ENCODE results near the gene TAB3.

Gene TAB3

DNA sequence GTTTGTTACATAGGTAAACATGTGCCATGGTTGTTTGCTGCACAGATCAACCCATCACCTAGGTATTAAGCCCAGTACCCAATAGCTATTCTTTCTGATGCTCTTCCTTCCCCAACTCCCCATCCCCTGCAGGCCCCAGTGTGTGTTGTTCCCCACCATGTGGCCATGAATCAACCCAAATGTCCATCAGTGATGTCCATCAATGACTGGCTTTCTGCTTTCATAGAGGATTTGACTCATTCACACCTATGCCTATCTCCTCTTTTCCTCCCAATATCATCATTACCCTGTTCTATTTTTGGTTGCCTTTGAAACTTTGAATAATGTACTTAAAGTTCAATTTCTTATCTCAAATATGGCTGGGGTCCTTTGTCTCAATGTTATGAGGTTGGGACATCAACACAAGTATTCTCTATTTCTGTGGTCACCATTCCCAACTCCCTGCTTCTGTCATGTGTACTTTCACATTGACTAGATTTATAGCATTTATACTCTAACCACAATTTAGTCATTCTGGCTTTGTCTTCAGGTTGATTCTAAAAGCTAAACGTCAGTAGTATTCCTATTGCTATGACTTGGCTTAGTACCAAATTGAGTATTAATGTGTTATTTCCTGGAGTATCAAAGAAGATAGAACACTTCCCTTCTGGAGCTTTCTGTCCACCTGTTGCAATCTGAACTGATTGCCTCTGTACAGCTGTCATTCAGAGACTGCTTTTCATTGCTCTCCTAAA lies 107.2 kb downstream of the TAB3 start:
- no peak overlapping the region for H3K4me3 ChIP-seq (ENCODE audit: low read length)
- TF ChIP-seq, protein P1, sequence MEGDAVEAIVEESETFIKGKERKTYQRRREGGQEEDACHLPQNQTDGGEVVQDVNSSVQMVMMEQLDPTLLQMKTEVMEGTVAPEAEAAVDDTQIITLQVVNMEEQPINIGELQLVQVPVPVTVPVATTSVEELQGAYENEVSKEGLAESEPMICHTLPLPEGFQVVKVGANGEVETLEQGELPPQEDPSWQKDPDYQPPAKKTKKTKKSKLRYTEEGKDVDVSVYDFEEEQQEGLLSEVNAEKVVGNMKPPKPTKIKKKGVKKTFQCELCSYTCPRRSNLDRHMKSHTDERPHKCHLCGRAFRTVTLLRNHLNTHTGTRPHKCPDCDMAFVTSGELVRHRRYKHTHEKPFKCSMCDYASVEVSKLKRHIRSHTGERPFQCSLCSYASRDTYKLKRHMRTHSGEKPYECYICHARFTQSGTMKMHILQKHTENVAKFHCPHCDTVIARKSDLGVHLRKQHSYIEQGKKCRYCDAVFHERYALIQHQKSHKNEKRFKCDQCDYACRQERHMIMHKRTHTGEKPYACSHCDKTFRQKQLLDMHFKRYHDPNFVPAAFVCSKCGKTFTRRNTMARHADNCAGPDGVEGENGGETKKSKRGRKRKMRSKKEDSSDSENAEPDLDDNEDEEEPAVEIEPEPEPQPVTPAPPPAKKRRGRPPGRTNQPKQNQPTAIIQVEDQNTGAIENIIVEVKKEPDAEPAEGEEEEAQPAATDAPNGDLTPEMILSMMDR (conservative IDR thresholded peaks at IDR 0.05; ENCODE audit: low read depth, low read length): no peak
- DNase-seq (ENCODE audit: low read depth): no peak

DNA sequence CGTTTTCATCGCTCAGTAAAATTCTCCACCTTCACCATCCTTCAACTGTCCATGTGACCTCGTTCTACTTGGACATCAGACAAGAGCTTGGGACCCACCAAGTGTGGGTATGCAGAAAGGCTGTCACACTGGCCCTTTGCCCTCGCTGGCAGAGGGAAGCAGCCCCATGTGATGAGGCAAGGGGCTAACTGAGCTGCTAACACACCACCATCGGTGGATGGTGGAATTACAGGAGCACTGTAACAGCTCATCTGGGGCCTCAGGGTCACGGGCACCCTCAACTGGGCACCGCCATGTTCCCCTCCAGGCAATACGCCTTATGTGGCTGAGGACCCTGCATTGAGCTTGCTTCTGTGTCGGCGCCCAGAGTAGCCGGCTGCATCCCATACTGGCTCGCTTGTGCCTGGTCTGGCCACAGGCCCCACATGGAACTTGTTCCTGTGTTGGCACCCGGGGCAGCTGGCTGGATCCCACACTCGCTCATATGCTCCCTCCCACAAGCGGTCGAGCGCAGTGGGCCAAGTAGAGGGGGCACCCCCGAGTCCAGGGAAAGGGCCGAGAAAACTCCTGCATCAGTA lies 109.5 kb downstream of the TAB3 start:
- TF ChIP-seq, protein P1 (conservative IDR thresholded peaks at IDR 0.05; ENCODE audit: low read depth, low read length): no peak

DNA sequence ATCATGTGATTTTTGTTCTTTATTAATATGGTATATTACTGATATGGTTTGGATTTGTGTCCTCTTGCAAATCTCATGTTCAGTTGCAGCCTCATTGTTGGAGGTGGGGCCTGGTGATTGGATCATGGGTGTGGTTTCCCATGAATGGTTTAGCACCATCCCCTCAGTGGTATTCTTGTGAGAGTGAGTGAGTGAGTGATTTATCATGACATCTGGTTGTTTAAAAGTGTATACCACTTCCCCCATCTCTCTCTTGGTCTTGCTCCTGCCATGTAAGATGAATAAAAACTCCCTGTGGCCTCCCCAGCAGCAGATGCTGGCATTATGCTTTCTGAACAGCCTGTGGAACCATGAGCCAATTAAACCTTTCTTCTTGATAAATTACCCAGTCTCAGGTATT lies 111.5 kb downstream of the TAB3 start:
- no peak overlapping the region for H3K4me3 ChIP-seq (ENCODE audit: low read length)
- no peak for DNase-seq (ENCODE audit: low read depth)
- TF ChIP-seq, protein P1 (conservative IDR thresholded peaks at IDR 0.05; ENCODE audit: low read depth, low read length): no peak

More for the DNA sequence above, 109.5 kb downstream of the TAB3 start:
- DNase-seq (ENCODE audit: low read depth): no peak
- no peak overlapping the region for H3K4me3 ChIP-seq (ENCODE audit: low read length)
